Neural progenitor cell (in vitro differentiated cells): ENCODE data around the gene SLC2A13.

Source experiments
- EZH2 ChIP-seq: fragments of 200-600 bp; sonication (generic); IDR thresholded peaks from 2 replicates; pipeline ENCODE4 v1.6.1; 2017; ENCODE audit warnings: antibody characterized with exemption, mild to moderate bottlenecking, moderate library complexity
- EZH2phosphoT487 ChIP-seq: fragments of 200-600 bp; sonication (generic); IDR thresholded peaks from 2 replicates; pipeline ENCODE4 v1.6.1; 2017; ENCODE audit warnings: antibody characterized with exemption
- TF ChIP-seq, protein P1 (sequence below): fragments of 200-600 bp; sonication (generic); IDR thresholded peaks from 2 replicates; pipeline ENCODE4 v1.5.1; 2017; ENCODE audit warnings: antibody characterized with exemption, mild to moderate bottlenecking

DNA sequence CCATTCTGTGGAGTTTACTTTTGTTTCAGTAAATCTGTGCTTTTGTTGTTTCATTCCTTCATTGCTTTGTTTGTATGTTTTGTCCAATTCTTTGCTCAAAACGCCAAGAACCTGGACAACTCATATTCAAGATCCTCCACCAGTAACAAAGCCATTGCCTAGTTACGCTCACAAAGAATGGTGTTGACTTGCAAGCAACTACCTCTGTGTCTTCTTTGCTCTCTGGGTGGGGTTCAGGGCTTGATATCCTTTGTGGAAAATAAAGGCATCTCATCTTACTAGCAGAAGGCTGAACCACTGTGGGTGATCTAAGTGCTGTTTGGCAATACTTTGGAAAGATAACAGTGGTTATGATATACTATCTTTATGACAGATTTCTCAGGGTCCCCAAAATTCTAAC lies 252.9 kb downstream of the SLC2A13 start:
- TF ChIP-seq, protein P1, sequence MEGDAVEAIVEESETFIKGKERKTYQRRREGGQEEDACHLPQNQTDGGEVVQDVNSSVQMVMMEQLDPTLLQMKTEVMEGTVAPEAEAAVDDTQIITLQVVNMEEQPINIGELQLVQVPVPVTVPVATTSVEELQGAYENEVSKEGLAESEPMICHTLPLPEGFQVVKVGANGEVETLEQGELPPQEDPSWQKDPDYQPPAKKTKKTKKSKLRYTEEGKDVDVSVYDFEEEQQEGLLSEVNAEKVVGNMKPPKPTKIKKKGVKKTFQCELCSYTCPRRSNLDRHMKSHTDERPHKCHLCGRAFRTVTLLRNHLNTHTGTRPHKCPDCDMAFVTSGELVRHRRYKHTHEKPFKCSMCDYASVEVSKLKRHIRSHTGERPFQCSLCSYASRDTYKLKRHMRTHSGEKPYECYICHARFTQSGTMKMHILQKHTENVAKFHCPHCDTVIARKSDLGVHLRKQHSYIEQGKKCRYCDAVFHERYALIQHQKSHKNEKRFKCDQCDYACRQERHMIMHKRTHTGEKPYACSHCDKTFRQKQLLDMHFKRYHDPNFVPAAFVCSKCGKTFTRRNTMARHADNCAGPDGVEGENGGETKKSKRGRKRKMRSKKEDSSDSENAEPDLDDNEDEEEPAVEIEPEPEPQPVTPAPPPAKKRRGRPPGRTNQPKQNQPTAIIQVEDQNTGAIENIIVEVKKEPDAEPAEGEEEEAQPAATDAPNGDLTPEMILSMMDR: no peak
- TF ChIP-seq EZH2phosphoT487 (no peak), EZH2 (no peak)
